GM21381 (cell line): ENCODE measurements around the gene SSR4.
A peak's percentile ranks its signal among the peaks of the same experiment; 100 is the strongest.
"Not testable (repeated sequence)": the region's sequence is repeated elsewhere in the genome, so short reads cannot be mapped to it uniquely, and the experiment has no call there.

ENCODE experiments used
- ATAC-seq: cut with Tn5 transposase; IDR thresholded peaks from one replicate; pipeline ENCODE4 v1.9.1; 2021; ENCODE audit warnings: mild to moderate bottlenecking, moderate library complexity; ENCODE audit not compliant: unreplicated experiment

Gene SSR4

GRCh38 chrX:153794018-153794896 is at the start of gene SSR4, which contains the start of gene IDH3G:
Gene SSR4, plus strand, starts transcription at chrX:153794668. Its CDS starts 20 bp downstream, at chrX:153794688.
Gene IDH3G, minus strand, starts transcription at chrX:153794375. Its CDS starts 49 bp downstream, at chrX:153794326.
- ATAC-seq: peak; percentile 89

- ATAC-seq: not testable (repeated sequence)
These were observed 49.4 kb upstream of the SSR4 start for GRCh38 chrX:153745067-153745433.

GRCh38 chrX:153746359-153746758 is 48.1 kb upstream of the SSR4 start:
- ATAC-seq: no peak

- ATAC-seq: not testable (repeated sequence)
These were observed 47.5 kb upstream of the SSR4 start for GRCh38 chrX:153746991-153747390.

- not testable (repeated sequence) for ATAC-seq
These were observed 45.5 kb upstream of the SSR4 start for GRCh38 chrX:153749017-153749416.

GRCh38 chrX:153750127-153750774 is 44.2 kb upstream of the SSR4 start:
- ATAC-seq: no peak

- no peak for ATAC-seq
These were observed 39.3 kb upstream of the SSR4 start for GRCh38 chrX:153755136-153755535.

GRCh38 chrX:153761863-153762262 is 32.6 kb upstream of the SSR4 start:
- no peak for ATAC-seq

GRCh38 chrX:153762626-153763173 is 31.8 kb upstream of the SSR4 start:
- ATAC-seq: no peak

- no peak for ATAC-seq
These were observed 31.1 kb upstream of the SSR4 start for GRCh38 chrX:153763298-153763932.

GRCh38 chrX:153763989-153764755 is 30.3 kb upstream of the SSR4 start, which contains the start of gene PLXNB3:
Gene PLXNB3, plus strand, starts transcription at chrX:153764249. Its CDS starts 1,287 bp downstream, at chrX:153765536.
- no peak for ATAC-seq

GRCh38 chrX:153764786-153765137 is 29.7 kb upstream of the SSR4 start:
- no peak for ATAC-seq

GRCh38 chrX:153765138-153766079 is 29.1 kb upstream of the SSR4 start:
- ATAC-seq: no peak

GRCh38 chrX:153766098-153766817 is 28.2 kb upstream of the SSR4 start:
- no peak for ATAC-seq

GRCh38 chrX:153766871-153767673 is 27.4 kb upstream of the SSR4 start:
- ATAC-seq: no peak

- ATAC-seq: no peak
These were observed 26.8 kb upstream of the SSR4 start for GRCh38 chrX:153767674-153768055.

GRCh38 chrX:153768311-153769157 is 25.9 kb upstream of the SSR4 start:
- ATAC-seq: no peak
